Fibroblast of lung (primary cell): ENCODE data around the gene PSG11.
"Not testable (repeated sequence)": the region's sequence is repeated elsewhere in the genome, so short reads cannot be mapped to it uniquely, and the experiment has no call there.

Source experiments
- CTCF ChIP-seq, 2 donors: IDR thresholded peaks in 1 of 2; conservative IDR thresholded peaks in 1 of 2; 1 replicate in 1 of 2; 2 replicates in 1 of 2; pipeline ENCODE4 v1.5.1; 2011 to 2012; ENCODE audit warnings: low read length in 2 of 2, control low read depth in 1 of 2, inconsistent platforms in 1 of 2, low read depth in 1 of 2, mild to moderate bottlenecking in 1 of 2
- EZH2 ChIP-seq: IDR thresholded peaks from 2 replicates; pipeline ENCODE4 v1.5.1; 2012; ENCODE audit warnings: low read length, control low read depth, mild to moderate bottlenecking; ENCODE audit errors: missing control alignments

DNA sequence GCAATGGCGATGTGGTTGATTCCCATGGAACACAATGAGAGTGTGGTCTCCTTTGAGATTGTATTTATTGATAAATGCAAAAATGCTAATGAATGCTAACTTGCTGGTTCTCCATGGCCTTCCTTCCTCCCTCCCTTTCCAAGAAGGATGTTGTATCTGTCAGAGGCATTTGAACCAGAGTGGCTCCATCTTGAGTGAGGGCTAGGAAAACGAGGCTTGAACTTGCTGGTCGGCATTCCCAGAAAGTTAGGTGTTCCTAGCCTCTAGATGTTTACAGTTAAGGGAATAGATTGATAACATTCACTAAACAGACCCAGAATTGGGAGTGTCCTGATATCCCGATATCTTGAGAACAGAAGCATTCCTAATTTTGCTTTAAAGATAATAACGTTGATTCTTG lies 54.8 kb downstream of the PSG11 start:
- TF ChIP-seq CTCF (conservative IDR thresholded peaks at IDR 0.05 in 1 of 2, IDR thresholded peaks at IDR 0.05 in 1 of 2; ENCODE audit: low read depth in 1 of 2, low read length in 2 of 2); EZH2: not testable (repeated sequence)
